EL (cell line): Measurements from ENCODE around the gene NDUFV2.

Experiments used
- DNase-seq: peaks from one replicate; pipeline ENCODE4 v3.0.0-alpha.2; 2016

The NDUFV2 gene

GRCh38 chr18:9120796-9121195 is 18.3 kb downstream of the NDUFV2 start:
- DNase-seq = no peak

DNA sequence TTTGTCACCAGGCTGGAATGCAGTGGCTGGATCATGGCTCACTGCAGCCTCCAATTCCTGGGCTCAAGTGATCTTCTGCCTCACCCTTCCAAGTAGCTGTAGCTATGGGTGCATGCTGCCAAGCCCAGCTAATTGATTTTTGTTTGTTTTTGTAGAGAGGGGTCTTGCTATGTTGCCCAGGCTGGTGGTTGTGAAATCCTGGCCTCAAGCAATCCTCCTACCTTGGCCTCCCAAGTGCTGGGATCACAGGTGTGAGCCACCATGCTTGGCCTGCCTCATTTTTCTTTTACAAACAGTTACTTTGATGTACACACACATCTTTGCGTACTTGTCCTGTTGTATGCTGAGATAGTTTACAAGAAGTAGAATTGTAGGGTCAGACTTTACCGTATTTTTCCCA is 21.0 kb downstream of the NDUFV2 start:
- DNase-seq = peak; percentile 37

- DNase-seq = no peak
Observed at GRCh38 chr18:9124824-9125223, 22.3 kb downstream of the NDUFV2 start.

DNA sequence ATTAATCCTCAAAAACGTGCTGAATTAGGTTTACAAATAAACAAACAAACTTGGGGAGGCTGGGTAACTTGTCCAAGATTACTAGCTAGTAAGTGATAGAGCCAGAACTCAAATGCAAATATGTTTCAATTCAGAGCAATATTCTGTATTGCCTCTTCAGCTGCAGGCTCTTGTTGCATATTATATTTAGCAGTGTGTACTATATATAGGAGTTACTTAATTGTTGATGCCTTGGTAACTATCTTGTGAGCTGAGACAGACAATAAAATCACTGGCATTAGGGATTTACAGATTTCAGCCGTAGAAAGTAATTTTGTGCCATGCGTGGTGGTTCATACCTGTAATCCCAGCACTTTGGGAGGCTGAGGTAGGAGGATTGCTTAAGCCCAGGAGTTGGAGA is 23.8 kb downstream of the NDUFV2 start:
- no peak for DNase-seq

GRCh38 chr18:9130195-9130594 is 27.7 kb downstream of the NDUFV2 start:
- DNase-seq = no peak

DNA sequence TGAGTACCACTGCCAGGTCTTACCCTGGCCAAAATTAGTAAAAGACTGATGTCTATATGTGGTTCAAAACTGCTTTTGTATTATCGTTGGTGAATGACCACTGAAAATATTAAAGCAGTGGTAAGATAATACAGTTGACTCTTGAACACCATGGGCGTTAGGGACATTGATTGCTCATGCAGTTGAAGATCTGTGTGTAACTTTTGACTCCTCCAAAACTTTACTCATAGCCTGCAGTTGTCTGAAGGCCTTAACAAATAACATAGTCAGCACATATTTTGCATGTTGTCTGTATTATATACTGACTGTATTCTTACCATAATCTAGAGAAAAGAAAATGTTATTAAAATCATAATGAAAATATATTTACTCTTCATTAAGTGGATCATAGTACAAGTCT is 28.3 kb downstream of the NDUFV2 start:
- DNase-seq = no peak

DNA sequence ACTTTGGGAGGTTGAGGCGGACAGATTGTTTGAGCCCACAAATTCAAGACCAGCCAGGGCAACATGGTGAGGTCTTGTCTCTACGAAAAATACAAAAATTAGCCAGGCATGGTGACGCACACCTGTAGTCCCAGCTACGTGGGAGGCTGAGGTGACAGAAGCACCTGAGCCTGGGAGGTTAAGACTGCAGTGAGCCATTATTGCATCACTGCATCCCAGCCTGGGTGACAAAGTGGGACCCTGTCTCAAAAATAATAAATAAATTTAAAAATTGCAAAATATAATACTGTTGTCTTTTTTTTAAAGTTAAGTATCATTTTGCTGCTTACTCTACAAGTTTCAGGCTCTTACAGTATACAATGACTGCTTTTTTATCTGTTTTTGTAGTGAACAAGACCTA is 30.1 kb downstream of the NDUFV2 start:
- DNase-seq = no peak

DNA sequence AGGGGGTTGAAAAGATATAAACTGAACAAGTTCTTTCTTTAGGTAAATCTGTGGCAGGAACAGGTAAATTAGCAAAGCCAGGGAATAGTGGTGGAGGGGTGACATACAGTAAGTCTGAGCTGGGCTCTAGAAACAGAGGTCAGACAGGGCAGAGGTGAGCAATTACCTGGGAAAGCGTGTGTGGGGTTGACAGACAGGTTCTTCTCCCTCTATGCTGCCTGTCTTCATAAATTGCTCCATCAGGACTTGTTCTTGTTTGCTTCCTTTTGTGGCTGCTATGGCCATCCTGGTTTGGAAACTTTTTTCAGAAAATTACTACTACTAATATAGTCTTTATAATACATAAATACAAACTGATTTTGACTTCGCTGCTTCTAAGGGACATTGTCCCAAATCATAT is 30.7 kb downstream of the NDUFV2 start:
- no peak for DNase-seq

GRCh38 chr18:9135081-9135911 is 32.8 kb downstream of the NDUFV2 start:
- no peak for DNase-seq

DNA sequence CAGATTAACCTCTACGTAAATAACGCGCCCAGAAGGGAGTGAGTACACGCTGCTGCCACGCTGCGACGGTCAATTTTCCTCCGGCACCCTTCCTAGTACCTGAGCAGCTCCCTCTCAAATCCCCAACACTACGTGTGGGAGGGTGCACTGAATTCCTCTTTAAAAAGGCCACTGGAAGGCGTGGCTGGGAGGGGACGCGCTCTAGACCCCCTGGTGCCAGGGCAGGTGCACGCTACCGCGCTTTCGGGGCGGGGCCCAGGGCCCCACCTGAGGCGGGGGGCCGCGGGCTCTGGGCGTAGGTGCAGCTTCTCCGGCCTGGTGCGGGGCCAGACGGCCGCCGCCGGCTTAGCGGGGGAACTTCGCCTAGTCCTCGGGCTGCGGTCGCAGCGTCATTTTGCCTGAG is 33.4 kb downstream of the NDUFV2 start:
- peak; percentile 40 for DNase-seq

- DNase-seq = peak; percentile 97
Observed at GRCh38 chr18:9136315-9137155, 34.0 kb downstream of the NDUFV2 start, which contains the start of gene ANKRD12. TSS of gene ANKRD12 (plus strand) at chr18:9136781. CDS start at chr18:9182433, 45,652 bp downstream.

- peak; percentile 80 for DNase-seq
Observed at GRCh38 chr18:9137168-9138066, 34.9 kb downstream of the NDUFV2 start.

DNA sequence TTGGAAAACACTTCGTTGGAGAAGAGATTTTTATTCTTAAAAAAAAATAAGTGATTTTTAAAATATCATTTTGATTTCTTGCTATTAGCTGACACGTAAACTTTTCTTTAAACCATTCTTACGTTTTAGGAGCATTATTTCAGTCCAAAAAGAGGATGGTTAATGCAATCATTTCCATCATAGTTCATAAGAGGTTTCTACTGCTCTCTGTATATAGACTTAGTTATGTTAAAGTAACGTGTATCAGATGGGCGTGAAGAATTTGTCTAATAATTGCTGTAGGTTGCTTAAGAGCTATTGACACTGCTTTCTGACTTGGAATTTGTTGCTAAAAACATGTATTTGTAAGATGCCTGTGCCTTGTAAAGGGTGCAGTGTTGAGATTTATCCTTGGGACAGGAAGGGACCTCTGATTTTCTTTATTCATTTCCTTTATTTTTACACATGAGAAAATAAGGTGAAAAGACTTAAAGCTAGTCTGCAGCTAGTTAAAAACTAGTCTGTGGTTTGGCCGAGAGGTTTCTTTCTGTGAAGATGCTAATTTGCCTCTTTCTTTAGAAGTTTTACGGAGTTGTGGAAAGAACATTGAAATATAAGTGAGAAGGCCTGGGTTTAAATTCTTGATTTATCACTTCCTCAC is 37.0 kb downstream of the NDUFV2 start:
- no peak for DNase-seq

- no peak for DNase-seq
Observed at GRCh38 chr18:9140381-9140780, 37.9 kb downstream of the NDUFV2 start.

DNA sequence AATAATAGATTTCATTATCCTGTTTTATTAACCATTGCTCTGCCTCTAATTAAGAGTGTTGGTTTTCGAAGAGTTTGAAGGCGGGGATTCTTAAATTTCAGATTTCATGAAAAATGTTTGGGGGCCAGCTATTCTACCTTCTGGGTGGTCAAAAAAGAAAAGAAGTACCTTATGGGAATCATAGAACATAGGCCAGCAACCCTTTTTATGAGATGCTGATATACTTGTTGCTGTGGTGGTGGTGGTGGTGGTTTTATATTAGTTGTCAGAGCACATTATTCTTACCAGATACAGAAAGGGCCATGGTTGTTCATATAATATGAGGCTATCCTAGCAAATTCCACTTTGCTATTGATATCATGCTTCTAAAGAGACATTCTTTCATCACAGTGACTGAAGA is 38.5 kb downstream of the NDUFV2 start:
- no peak for DNase-seq

DNA sequence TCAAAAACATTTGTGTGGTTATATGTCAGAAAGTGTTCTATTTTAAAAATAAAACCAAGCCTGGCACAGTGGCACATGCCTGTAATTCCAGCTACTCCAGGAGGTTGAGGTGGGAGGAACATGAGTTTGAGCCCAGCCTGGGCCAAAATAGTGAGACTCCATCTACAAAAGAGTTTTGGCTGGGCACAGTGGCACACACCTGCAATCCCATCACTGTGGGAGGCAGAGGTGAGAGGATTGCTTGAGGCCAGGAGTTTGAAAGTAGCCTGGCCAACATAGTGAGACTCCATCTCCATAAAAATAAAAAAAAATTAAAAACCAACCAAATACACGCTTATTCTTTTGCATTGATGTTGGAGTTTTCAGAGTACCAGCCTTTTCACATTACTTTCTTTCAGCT is 43.7 kb downstream of the NDUFV2 start:
- no peak for DNase-seq

- peak; percentile 68 for DNase-seq
Observed at GRCh38 chr18:9147440-9148202, 45.1 kb downstream of the NDUFV2 start.

DNA sequence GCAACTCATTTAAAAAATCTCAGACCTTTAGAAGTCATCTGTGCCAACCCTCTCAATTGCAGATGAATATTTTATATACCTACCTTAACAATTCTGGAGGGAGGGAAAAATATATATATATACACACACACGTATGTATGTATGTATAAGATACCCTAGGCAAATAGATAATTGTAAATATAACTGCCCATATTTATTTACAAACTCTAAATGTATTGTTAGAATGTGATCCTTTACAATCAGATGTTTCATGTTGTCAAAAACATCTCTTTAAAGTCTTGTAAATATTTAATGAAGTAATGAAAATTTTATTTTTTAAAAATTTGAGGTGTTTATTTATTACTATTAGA is 45.7 kb downstream of the NDUFV2 start:
- no peak for DNase-seq

DNA sequence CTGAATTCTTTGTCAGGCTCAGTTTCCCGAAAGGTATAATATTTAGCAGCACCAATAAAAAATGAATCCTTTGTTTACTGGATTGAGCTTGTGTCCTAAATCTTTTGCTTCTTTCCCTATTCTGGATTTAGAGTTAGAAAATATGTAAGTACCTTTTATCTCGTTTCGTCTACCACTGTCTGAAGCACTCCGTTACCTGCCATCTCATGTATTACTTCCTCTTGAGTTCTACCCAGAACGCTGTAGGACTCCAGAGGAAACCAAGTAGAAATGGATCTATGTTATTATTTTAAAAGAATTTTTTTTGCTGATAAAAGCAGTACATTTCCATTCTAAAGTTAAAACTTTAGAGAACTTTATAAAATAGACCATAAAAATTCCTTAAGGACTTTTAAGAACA is 47.6 kb downstream of the NDUFV2 start:
- DNase-seq = no peak

DNA sequence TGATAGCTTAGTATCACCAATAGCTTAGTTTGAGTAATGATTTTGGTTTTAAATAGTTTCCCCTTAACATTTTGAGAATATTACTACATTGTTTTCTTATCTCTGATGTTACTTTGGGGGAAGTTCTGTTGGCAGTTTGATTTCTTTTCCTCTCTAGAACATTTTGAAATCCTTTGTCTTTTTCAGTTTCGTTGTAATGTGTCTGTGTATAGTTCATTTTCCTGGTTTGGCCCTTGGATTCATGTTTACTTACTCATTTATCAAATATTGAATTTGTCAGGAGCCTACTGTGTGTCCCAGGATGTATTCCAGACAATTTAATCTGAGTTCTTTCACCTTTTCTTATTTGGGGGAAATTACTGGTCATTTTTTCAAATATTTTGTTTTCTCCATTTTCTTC is 50.8 kb downstream of the NDUFV2 start:
- no peak for DNase-seq

GRCh38 chr18:9156604-9157249 is 54.2 kb downstream of the NDUFV2 start:
- no peak for DNase-seq
